Measurements from ENCODE around the gene AQP6. TPM values are rescaled to one million over a fixed set of nuclear protein-coding genes. Genes with fewer than 3 reads are reported as not detected.

Gene AQP6
- total RNA-seq, 2 donors from 2014 or later, result not detected

DNA sequence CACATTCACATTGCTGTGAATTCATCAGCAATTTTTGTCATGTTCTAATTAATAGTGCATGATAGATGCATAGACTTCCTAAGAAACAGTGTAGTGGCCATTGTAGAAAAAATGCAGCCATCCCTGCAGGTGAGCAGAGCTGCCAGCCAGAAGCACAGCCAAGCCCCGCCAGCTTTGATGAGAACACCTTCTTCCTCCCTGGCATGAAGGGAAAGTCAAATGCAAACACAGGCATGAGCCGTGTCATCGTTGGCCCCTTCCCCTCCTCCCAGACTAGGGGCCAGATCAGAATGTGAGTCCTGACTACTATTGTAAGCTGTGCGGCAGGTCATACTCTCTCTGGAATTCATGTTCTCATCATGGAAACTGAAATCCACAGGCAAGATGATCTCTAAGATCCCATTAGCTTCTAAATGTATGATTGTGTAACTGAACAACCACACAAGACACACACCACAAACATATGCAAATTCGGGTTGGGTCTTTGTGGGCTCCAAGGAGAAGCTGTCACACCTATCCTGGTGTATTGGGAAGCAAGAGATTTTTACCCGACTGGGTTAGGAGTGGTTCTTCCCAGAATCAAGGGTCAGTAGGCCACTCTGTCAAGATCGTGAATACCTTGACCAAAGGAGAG is 25.0 kb upstream of the AQP6 start:
- H3K27me3 Mint-ChIP-seq (ENCODE audit: low read depth), result no peaks in the 10 kb centered on the region

DNA sequence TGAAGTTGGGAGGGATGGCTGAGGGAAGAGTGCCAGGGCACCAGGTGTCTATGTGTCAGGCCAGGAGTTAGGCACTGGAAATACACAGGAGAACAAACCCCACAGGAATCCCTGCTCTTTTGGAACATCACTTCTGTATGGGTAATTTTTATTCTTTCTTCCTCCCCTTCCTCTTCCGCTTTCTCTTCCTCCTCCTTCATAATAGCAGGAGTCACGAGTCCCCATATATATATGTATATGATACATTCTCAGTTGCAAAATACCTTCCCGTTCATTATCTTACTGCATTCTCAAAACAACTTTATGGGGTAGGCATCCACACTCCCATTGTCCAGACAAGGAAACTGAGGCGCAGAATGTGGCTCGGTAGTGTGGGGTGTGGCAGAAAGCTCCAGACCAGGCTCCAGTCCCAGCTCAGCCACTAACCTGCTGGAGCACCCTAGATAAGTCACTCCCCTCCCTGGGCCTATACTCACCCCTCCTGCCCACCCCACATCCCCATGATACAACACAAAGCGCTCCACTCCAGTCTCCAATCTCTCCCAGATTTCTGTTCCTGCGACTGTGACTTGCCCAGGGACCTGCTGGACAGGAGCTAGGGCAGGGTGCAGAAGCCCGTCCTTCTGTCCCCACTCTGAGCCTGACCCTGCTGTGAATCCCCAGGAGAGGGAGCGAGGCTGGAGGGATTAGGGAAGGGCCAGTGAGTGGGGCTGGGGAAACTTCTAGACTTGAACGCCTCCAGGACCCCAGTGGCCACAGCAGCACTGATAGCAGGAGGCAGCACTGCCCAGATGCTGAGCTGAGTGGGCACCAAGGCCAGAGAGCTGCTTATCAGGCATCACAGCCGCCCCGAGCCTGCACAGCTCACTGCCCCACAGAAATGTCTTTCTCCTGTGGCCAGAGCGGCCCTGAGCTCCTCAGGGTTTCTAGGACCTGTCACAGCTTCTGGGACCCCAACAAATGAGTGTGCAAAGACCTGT is 23.6 kb upstream of the AQP6 start:
- Mint-ChIP-seq H3K27ac (no peak overlapping the region), H3K4me1 (ENCODE audit: low read depth) (peaks cover 23% of the 10 kb centered on the region), H3K4me3 (no peak overlapping the region), H3K27me3 (ENCODE audit: low read depth) (peaks cover 7% of the 10 kb centered on the region), H3K9me3 (no peaks in the 10 kb centered on the region), H3K36me3 (ENCODE audit: insufficient read depth in 2 of 2) (no peaks in the 10 kb centered on the region)
- ATAC-seq (replicated peaks in 1 of 2) (no peak), DNase-seq (no peak)

More for the DNA sequence above, 25.0 kb upstream of the AQP6 start:
- H3K9me3 Mint-ChIP-seq, result no peaks in the 10 kb centered on the region
- H3K4me3 Mint-ChIP-seq, result no peak overlapping the region
- DNase-seq (no peak), ATAC-seq (replicated peaks in 1 of 2) (no peak)
- peaks cover 23% of the 10 kb centered on the region for H3K4me1 Mint-ChIP-seq (ENCODE audit: low read depth)
- H3K27ac Mint-ChIP-seq, result no peak overlapping the region
- no peaks in the 10 kb centered on the region for H3K36me3 Mint-ChIP-seq (ENCODE audit: insufficient read depth in 2 of 2)

DNA sequence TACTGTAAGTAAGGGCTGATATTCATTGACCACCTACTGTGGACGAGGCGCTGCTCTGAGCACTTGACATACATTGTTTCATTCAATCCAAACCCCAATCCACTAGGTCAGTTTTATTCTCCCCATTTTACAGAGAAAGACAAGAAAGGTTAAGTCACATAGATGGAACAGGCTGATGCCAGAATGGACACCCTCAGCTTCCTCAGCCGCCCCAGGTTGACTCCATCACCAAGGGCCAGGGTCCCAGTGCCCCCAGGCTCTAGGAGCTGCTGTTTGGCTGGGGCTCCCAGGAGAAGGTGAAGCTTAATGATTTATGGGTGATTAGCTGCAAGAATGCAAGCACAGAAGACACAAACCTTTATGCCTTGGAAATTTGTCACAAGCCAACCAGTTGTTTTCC is 22.9 kb upstream of the AQP6 start:
- no peak for ATAC-seq (replicated peaks in 1 of 2)
- Mint-ChIP-seq H3K27ac (no peak overlapping the region), H3K4me1 (ENCODE audit: low read depth) (peaks cover 17% of the 10 kb centered on the region), H3K9me3 (no peaks in the 10 kb centered on the region), H3K27me3 (ENCODE audit: low read depth) (peaks cover 14% of the 10 kb centered on the region), H3K4me3 (no peak overlapping the region), H3K36me3 (ENCODE audit: insufficient read depth in 2 of 2) (no peaks in the 10 kb centered on the region)
- DNase-seq, result no peak

DNA sequence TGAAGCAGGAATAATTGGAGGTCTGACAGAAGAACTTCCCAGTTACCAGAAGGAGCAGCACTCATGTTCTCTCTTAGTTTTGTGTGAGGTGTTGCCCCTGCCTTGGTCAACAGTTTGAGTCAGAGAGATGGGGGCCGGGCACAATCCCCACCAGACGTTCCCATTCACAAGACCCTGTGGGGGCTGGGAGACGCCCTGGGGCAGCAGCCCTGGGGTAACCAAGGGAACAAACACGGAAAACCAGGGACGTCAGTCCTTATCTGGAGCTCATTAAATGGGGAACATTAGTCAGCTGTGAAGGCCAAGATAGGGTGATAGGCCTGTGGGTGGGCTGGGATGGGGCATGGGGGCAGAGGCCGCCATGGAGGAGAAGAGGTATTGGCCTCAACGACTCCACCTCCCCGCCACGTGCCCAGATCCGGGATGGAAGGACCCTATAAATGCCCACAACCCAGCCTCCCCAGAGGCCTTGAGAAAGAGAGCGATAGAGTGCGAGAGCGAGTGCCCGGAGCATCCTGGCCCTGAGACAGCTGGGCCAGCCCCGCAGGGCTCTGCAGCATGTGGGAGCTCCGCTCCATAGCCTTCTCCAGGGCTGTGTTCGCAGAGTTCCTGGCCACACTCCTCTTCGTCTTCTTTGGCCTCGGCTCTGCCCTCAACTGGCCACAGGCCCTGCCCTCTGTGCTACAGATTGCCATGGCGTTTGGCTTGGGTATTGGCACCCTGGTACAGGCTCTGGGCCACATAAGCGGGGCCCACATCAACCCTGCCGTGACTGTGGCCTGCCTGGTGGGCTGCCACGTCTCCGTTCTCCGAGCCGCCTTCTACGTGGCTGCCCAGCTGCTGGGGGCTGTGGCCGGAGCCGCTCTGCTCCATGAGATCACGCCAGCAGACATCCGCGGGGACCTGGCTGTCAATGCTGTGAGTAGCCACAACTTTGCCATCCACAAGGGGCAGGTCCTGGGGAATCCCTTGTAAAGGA is 22.2 kb upstream of the AQP6 start, which contains the start of gene AQP2:
Gene AQP2, plus strand, starts transcription at position 465 of the 979 bp plus-strand sequence. Its CDS starts 94 bp downstream, at position 559.
- ATAC-seq (replicated peaks in 1 of 2) (no peak), DNase-seq (no peak)
- Mint-ChIP-seq H3K9me3 (no peaks in the 10 kb centered on the region), H3K27me3 (ENCODE audit: low read depth) (peaks cover 19% of the 10 kb centered on the region), H3K4me3 (no peak within 1 kb of the TSS), H3K4me1 (ENCODE audit: low read depth) (peaks cover 10% of the 10 kb centered on the region), H3K36me3 (ENCODE audit: insufficient read depth in 2 of 2) (no peaks in the 10 kb centered on the region), H3K27ac (no peak within 1 kb of the TSS)

DNA sequence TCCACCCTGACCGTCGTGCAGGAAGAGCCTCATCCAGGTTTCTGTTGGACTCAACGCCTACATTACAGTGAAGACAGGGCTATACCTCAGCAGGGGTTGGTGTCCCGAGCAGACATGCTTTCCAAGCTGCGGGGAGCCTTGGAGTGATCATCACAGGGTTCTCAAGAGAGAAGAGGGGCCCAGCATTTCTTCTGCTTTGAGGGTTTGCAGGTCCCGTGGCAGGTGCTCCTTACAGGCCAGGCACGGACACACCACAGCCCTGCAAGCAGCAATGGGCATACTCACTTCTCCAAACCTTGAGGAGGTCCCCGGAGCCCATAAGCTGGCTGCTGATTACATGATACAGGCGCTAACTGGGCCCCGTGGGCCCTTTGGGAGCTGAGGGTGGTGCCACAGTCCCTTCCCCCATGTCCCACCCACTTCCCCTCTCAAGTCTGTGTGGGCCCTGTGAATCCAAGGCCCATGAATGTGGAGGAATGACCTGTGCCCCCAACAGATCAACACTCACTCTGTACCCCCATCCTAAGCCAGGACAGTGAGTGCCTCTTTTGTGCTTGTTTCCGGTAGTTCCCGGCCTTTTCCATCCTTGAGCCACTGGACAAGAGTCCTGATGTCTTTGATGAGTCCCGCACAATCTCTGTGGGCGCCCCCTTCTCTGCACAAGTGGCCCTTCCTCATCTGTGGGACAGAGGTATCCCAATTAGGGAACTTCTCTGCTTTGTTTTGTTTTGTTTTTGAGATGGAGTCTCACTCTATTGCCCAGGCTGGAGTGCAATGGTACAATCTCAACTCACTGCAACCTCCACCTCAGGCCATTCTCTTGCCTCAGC is 21.1 kb upstream of the AQP6 start:
- Mint-ChIP-seq H3K4me1 (ENCODE audit: low read depth) (no peaks in the 10 kb centered on the region), H3K36me3 (ENCODE audit: insufficient read depth in 2 of 2) (no peaks in the 10 kb centered on the region), H3K4me3 (no peak overlapping the region), H3K9me3 (no peaks in the 10 kb centered on the region), H3K27me3 (ENCODE audit: low read depth) (peaks cover 27% of the 10 kb centered on the region), H3K27ac (no peak overlapping the region)
- DNase-seq, result no peak
- ATAC-seq (replicated peaks in 1 of 2), result no peak

DNA sequence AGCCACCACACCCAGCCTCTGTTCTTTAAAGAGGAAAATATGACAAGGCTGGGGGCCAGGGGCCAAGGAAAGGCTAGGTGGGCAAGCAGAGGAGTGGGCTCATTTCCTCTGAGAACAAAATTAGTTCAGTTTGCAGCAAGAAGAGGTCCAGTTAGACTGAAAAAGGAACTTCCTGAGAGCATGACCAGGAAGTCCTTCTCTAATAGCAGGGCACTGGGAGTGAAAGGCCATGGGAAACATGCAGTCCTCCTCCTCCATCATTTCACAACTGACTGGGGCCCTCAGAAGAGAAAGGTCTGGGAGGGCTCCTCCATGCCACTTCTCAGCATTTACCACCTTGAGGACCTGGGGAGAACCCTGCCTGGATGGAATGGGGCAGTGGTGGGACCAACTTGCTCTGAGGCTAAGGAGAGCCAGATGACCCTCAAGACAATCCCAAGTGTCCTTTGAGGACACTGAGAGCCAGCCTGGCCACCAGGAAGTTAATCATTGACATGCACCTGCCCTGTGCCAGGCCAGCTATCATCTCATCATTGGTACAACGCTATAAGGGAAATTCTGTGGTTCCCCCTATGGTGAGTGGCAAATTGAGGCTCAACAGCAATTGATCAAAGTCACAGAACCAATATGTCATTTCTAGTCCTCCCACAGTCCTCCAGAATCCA is 20.2 kb upstream of the AQP6 start:
- H3K27ac Mint-ChIP-seq, result no peak overlapping the region

DNA sequence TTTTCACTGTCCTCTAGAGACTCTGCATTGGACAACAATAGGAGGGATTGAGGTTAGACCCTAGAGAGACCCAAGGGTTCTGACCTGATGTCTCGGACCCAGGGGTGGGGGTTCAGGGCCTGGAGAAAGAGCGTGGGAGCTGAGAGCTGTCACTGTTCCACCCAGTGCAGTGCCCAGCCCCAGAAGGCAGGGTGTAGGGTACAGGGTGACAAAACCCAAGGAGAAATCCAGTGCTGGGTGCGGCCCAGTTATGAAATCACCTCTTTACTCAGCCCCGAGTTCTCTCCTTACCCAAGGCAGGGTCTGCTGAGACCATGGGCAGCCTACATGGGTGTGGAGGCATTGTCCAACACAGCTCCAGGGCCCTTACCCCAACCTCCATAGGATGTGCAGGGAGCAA is 19.6 kb upstream of the AQP6 start:
- DNase-seq (no peak), ATAC-seq (replicated peaks in 1 of 2) (no peak)
- peaks cover 43% of the 10 kb centered on the region for H3K27me3 Mint-ChIP-seq (ENCODE audit: low read depth)
- no peak overlapping the region for H3K4me3 Mint-ChIP-seq
- no peaks in the 10 kb centered on the region for H3K9me3 Mint-ChIP-seq
- no peak overlapping the region for H3K27ac Mint-ChIP-seq
- H3K4me1 Mint-ChIP-seq (ENCODE audit: low read depth), result no peaks in the 10 kb centered on the region
- no peaks in the 10 kb centered on the region for H3K36me3 Mint-ChIP-seq (ENCODE audit: insufficient read depth in 2 of 2)

More for the DNA sequence above, 20.2 kb upstream of the AQP6 start:
- Mint-ChIP-seq H3K9me3 (no peaks in the 10 kb centered on the region), H3K27me3 (ENCODE audit: low read depth) (peaks cover 36% of the 10 kb centered on the region), H3K36me3 (ENCODE audit: insufficient read depth in 2 of 2) (no peaks in the 10 kb centered on the region), H3K4me1 (ENCODE audit: low read depth) (no peaks in the 10 kb centered on the region), H3K4me3 (no peak overlapping the region)
- ATAC-seq (replicated peaks in 1 of 2) (no peak), DNase-seq (no peak)

DNA sequence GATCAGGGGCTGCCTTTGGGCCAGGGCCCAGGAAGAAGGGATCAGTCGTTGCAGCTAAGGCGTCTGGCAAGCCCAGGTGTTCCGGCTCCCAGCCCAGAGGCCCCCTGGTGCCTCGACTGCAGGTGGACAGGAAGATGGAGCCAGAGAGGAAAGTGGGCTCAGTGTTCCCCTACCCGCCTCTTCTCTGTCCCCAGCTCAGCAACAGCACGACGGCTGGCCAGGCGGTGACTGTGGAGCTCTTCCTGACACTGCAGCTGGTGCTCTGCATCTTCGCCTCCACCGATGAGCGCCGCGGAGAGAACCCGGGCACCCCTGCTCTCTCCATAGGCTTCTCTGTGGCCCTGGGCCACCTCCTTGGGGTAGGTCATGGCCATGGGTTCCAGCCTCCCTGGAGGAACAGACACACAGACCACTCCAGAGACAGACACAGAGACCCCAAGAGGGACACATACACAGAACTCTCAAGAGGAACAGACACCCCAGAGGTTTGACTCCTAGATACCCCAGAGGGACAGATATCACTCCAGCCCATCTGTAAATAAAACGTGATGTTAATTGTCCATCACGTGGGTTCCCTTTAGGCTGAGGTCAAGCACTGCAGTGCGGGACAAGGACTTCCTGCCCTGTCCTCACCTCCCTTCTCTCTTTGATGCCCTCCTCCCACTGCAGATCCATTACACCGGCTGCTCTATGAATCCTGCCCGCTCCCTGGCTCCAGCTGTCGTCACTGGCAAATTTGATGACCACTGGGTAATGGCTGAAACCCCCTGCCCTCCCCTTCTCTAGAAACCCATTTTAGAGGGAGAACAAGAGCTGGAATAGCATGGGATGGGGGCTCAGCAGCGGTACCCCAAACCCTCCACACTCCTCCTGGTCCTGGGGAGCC is 18.5 kb upstream of the AQP6 start:
- DNase-seq (no peak), ATAC-seq (replicated peaks in 1 of 2) (no peak)
- Mint-ChIP-seq H3K27ac (no peak overlapping the region), H3K9me3 (no peaks in the 10 kb centered on the region), H3K4me3 (no peak overlapping the region), H3K4me1 (ENCODE audit: low read depth) (no peaks in the 10 kb centered on the region), H3K27me3 (ENCODE audit: low read depth) (peaks cover 53% of the 10 kb centered on the region), H3K36me3 (ENCODE audit: insufficient read depth in 2 of 2) (no peaks in the 10 kb centered on the region)

DNA sequence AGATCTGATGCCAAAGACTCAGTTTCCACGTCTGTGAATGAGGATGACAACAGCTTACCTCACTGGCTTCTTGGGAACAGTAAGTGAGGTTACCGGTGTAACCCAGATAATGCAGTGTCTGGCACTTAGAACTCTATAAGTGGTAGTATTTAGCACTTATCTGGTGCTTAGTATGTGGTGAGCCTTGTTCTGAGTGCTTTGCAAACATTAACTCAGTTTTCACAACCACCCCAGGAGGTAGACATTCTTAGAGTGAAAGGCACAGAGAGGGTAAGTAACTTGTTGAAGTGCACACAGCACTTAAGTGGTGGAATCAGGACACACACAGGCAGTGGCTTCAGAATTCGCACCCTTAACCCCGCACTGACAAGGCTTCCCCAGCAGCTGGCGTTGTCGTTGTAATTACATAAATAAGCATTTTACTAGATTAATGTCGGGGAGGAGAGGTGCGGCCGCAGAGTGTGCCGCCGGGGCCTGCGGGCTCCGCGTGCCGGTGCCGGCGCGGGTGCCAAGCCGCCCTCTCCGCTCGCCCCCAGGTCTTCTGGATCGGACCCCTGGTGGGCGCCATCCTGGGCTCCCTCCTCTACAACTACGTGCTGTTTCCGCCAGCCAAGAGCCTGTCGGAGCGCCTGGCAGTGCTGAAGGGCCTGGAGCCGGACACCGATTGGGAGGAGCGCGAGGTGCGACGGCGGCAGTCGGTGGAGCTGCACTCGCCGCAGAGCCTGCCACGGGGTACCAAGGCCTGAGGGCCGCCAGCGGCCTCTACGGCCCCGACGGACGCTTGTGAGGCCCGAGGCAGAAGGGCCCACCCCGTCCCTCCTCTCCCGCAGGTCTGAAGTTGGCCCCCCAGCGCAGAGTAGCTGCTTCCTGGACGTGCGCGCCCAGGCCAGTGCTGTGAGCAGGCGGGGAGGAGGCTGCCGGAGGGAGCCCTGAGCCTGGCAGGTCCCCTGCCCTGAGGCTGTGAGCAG is 17.6 kb upstream of the AQP6 start:
- no peak overlapping the region for H3K4me3 Mint-ChIP-seq
- peaks cover 62% of the 10 kb centered on the region for H3K27me3 Mint-ChIP-seq (ENCODE audit: low read depth)
- ATAC-seq (replicated peaks in 1 of 2) (peak in 1 of 2 donors; percentile 22), DNase-seq (no peak)
- H3K27ac Mint-ChIP-seq, result no peak overlapping the region
- H3K9me3 Mint-ChIP-seq, result no peaks in the 10 kb centered on the region
- H3K36me3 Mint-ChIP-seq (ENCODE audit: insufficient read depth in 2 of 2), result no peaks in the 10 kb centered on the region
- H3K4me1 Mint-ChIP-seq (ENCODE audit: low read depth), result peaks cover under 1% of the 10 kb centered on the region

DNA sequence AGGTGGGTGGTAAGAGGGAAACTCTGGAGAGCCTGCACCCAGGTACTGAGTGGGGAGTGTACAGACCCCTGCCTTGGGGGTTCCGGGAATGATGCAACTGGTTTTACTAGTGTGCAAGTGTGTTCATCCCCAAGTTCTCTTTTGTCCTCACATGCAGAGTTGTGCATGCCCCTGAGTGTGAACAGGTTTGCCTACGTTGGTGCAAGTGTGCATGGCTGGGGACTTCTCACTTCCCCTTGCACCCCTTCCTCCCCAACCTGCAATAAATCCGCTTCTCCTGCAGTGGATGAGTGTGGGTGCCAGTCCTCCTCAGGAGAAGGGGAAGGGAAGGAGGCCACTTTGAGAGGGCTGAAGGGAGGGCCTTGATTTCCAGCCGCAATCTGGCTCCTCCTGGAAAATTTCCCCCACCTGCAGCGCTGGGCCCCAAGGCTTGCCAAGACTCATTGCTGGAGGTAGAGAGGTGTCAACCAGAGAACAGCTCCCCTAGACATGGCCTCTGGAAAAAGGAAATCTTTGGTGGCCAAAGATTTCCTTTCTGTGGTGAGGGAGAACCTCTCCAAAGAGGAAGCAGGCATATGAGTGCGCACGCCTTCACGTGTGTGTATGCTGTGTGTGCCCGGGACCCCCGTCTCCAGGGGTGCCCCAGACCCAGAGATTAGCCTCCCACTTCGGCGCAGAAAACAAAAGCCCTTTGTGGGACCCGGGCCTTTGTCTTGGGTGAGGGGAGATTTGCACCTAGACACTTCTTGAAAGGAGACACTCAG is 16.7 kb upstream of the AQP6 start:
- Mint-ChIP-seq H3K36me3 (ENCODE audit: insufficient read depth in 2 of 2) (peaks cover 4 to 5% of the 10 kb centered on the region in 2 donors), H3K27ac (no peak overlapping the region), H3K27me3 (ENCODE audit: low read depth) (peaks cover 71% of the 10 kb centered on the region), H3K4me3 (no peak overlapping the region), H3K4me1 (ENCODE audit: low read depth) (peaks cover 7% of the 10 kb centered on the region), H3K9me3 (no peaks in the 10 kb centered on the region)
- DNase-seq, result no peak
- ATAC-seq (replicated peaks in 1 of 2), result no peak
